HG03571 (cell line): ENCODE data around the gene ATP9A.
"Not testable (repeated sequence)": the region's sequence is repeated elsewhere in the genome, so short reads cannot be mapped to it uniquely, and the experiment has no call there.

Source experiments
- ATAC-seq: cut with Tn5 transposase; IDR thresholded peaks from one replicate; pipeline ENCODE4 v1.9.1; 2021; ENCODE audit not compliant: unreplicated experiment

Gene ATP9A

GRCh38 chr20:51752343-51752951, 15.7 kb downstream of the ATP9A start:
- no peak for ATAC-seq

GRCh38 chr20:51750770-51751388, 17.3 kb downstream of the ATP9A start:
- ATAC-seq: no peak

- no peak for ATAC-seq
Measured at GRCh38 chr20:51750037-51750769, 18.0 kb downstream of the ATP9A start.

- ATAC-seq: no peak
Measured at GRCh38 chr20:51749674-51750036, 18.5 kb downstream of the ATP9A start.

- ATAC-seq: no peak
Measured at GRCh38 chr20:51747182-51747911, 20.8 kb downstream of the ATP9A start.

- no peak for ATAC-seq
Measured at GRCh38 chr20:51745804-51746203, 22.4 kb downstream of the ATP9A start.

- no peak for ATAC-seq
Measured at GRCh38 chr20:51740838-51741237, 27.4 kb downstream of the ATP9A start.

- not testable (repeated sequence) for ATAC-seq
Measured at GRCh38 chr20:51740308-51740707, 27.9 kb downstream of the ATP9A start.

- no peak for ATAC-seq
Measured at GRCh38 chr20:51739722-51740249, 28.4 kb downstream of the ATP9A start.

- no peak for ATAC-seq
Measured at GRCh38 chr20:51738877-51739447, 29.2 kb downstream of the ATP9A start.

- not testable (repeated sequence) for ATAC-seq
Measured at GRCh38 chr20:51738261-51738660, 29.9 kb downstream of the ATP9A start.

- ATAC-seq: no peak
Measured at GRCh38 chr20:51736947-51737346, 31.2 kb downstream of the ATP9A start.

GRCh38 chr20:51735728-51736600, 32.2 kb downstream of the ATP9A start:
- ATAC-seq: no peak

- no peak for ATAC-seq
Measured at GRCh38 chr20:51734876-51735720, 33.1 kb downstream of the ATP9A start.

GRCh38 chr20:51733070-51733469, 35.1 kb downstream of the ATP9A start:
- ATAC-seq: no peak

- ATAC-seq: no peak
Measured at GRCh38 chr20:51732096-51732791, 35.9 kb downstream of the ATP9A start.

- no peak for ATAC-seq
Measured at GRCh38 chr20:51731731-51732095, 36.5 kb downstream of the ATP9A start.

- no peak for ATAC-seq
Measured at GRCh38 chr20:51729771-51730170, 38.4 kb downstream of the ATP9A start.

GRCh38 chr20:51728737-51729136, 39.5 kb downstream of the ATP9A start:
- ATAC-seq: no peak
